Stimulated activated CD8-positive, alpha-beta memory T cell treated with anti-CD3 and anti-CD28 coated beads, Interleukin-4, amount 100 ng/mL, for 24 hours (primary cell): ENCODE data around the gene BTG1.
"Not testable (repeated sequence)": the region's sequence is repeated elsewhere in the genome, so short reads cannot be mapped to it uniquely, and the experiment has no call there.

Experiments used
- DNase-seq: peaks from one replicate; pipeline ENCODE4 v3.0.0-alpha.2; 2020; ENCODE audit warnings: low read depth

The BTG1 gene

DNA sequence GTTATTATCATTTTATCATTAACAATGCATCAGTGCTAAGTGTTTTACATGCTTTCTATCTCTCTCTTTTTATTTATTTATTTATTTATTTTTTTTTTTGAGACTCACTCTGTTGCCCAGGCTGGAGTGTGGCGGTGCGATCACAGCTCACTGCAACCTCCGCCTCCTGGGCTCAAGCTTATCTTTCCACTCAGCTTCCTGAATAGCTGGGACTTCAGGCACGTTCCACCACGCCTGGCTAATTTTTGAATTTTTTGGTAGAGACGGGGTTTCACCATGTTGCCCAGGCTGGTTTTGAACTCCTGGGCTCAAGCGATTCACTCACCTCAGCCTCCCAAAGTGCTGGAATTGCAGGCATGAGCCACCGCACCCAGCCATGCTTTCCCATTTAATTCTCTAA, 3.9 kb upstream of the BTG1 start:
- no peak for DNase-seq

DNA sequence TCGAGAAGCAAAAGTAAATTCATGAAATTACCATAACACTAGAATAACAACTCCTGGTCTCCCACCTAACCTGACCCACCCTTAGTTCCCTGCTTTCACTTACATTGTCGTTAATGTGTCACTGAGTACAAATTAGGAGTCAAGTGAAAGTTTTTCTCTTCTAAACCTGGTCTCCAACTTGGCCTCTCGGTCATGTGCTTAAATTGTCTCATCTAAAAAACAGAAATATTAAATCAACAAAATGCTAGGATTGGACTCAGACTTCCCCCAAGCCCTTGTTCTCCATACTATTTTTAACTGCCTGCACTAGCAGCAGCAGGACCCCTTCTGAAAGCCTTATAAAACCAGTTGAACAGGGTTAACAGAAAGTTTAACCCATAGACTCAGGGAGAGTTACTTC, 1.8 kb upstream of the BTG1 start:
- DNase-seq = no peak

DNA sequence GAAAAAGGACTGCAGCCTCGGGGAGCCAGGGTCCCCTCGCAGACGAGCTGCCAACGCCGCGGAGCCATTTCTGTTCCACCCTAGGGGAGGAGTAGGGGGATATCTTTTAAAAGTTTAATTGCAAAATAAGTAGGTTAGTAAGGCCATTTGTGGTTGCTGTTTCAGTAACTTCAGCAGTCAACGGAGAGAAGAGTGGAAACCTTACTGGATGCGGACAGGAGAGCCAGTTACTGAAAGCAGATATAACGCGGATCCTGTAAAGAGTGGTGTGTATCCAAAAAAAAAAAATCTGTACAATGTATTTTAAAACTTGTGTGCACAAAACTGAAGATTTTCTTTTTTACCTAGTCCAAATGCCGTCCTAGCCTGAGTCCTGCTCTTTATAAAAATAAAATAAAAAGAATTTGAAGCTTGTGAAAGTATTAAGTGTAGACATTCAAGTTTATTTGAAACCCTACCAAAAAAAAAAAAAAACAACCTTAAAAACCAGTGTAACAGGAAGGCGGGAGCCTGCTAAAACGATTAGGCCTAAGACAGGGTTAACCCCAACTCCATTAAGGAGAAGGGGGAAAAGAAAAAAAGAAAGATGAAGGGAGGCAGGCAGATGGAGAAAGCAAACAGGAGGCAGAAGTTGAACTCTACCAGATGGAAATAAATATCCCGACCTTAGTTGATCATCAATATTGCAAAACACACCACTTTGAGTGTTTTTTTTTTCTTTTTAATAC, 1.0 kb upstream of the BTG1 start:
- no peak for DNase-seq

DNA sequence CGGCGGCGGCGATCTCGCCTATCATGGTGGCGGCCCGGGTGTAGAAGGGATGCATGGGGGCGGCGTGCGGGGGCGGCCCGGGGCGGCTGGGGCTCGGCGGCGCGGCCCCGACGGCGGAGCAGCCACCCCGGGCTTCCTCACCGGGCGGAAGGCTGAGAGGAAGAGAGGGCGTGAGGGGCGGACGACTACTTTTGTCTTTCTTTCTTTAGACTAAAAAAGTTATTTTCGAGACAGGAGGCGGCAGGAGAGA, 240 bp downstream of the BTG1 start:
- DNase-seq = no peak

DNA sequence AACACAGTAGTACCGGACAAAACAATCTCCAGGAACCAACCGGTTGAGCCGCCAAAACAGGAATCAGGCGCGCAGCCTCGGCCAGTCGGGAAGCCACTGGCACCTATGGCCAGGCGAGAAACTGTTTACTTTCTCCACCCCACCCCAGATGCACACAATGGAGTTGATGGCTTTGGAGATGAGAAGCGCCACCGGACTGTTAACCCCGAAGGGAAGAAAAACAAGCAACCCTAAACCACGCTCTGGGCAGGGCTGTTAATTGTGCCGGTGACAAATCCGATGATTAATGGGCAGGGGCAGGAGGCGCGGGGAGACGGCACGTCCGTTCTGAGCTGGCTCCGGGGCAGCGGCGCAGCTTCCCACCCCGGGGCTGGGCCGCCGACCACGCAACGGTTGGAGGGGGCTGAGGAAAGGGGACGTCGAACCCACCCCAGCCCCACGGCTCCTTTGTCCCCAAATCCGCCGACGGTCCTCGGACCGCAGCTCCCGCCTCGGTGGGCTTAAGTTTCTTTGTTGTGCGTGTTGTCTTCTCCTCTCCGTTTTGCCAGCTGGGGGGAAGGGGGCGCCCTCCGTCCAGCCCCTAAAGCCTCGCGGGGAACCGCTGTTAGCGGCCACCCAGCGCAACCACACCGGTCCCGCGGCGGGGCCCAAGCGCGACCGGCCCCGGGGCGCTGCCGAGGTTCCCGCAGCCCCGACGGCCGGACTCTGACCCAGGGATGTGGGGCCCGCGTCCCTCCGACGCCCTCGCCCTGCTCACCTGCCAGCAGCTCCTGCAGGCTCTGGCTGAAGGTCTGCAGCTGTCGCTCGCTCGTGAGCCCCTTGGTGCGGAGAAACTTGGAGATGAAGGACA, 790 bp downstream of the BTG1 start:
- DNase-seq = peak; percentile 33

DNA sequence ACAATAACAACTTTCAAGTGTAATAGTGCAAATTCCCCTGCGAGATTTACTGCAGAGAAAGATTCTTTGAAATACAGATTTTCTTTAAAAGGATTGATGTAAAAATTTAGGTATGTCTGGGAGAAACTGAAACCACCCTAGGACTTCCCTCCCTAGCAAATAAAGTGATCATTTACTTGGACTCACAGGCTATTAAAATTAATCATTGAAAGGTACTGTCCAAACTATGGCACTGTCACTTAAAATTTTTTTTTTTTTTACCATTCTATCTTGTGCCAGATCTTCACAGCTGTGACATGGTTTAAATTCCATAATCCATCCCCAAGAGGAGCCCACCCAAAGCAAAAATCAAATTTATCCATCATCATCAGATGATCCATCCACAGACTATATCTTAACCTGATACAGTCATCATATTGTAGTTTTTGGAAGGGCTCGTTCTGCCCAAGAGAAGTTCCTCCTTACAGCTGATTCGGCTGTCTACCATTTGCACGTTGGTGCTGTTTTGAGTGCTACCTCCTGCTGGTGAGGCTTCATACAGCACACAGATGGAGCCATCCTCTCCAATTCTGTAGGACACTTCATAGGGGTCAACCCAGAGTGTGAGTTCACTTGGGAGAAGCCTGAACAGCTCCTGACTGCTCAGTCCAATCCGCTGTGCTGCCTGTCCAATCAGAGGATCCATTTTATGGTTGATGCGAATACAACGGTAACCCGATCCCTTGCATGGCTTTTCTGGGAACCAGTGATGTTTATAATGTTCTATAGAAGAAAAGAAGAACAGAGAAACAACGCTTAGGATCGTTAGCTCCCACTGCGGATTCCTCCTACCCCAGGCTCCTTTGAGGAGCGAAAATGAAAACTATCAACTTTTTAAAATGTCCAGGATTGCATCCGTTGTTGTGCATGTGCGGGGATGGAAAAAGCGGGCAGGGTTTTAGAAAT, 1.7 kb downstream of the BTG1 start:
- DNase-seq = peak; percentile 40

DNA sequence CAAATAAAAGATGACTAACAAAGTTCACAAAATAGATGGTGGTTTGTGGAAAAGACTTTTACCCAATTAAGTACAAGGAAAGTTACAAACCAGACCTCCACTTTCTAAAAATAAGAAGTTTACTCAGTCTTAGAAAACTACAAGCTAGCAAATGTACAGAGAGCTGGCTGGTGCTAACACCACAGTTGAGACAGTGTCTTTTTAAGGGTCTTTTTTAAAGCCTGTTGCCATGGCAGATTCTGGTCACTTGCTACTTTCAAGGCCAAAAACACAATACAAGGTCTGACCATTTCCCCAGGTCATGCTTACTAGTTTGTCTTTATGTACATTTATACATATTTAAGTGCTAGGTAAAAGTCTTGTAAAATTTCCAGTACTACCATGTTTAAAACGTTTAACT, 2.4 kb downstream of the BTG1 start:
- DNase-seq = no peak

DNA sequence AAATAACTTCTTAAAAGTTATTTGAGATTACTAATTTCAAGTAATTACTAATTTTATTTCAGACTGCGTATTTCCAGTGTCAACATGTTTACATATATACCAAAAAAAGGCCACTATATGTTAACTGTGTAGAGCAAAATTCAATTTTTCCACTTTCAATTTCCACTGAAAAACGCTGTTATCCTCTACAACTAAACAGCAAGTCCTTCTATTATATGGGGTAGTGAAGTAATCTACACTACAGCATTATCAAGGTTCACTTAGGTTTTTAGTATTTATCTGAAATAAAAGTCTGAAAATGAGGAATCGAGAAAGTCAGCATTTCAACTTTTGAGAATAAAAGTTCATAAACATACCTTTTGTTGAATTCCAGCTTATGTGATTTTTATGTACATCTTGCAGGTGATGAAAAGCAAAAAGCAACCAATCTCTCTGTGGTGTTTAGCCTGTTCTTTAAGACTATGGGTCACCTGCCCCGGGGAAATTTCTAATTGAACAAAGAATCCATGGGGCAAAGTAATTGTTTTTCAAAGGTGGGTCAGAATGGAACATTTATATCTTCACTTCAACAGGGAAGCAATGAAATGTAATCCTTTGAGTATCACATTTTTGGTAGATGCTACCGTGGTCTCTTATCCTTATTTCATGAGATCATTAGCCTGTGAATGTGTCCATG, 3.3 kb downstream of the BTG1 start:
- no peak for DNase-seq

DNA sequence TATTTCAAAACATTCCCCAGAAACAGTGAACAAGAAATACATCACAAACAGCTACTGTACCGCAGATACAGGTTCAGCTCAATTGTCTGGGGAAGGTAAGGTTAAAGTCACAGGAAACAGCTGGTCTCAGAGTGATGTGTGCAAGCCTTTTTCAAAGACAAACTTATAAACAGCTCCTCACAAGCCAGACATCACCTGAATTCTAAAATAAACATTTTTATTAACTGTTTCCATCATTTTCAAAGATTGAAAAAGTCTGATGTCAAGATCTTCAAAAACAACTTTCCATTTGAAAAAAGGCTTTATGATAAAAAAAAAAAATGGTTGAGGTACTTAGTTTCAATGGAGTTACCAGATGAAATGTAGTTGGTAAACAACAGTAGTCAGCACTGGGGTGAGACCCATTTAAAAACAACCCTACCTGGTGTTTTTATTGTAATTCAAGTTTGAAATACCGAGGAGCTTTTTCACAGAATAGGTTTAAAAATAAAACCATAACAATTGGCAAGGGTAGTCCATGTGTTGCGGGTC, 4.0 kb downstream of the BTG1 start:
- no peak for DNase-seq

DNA sequence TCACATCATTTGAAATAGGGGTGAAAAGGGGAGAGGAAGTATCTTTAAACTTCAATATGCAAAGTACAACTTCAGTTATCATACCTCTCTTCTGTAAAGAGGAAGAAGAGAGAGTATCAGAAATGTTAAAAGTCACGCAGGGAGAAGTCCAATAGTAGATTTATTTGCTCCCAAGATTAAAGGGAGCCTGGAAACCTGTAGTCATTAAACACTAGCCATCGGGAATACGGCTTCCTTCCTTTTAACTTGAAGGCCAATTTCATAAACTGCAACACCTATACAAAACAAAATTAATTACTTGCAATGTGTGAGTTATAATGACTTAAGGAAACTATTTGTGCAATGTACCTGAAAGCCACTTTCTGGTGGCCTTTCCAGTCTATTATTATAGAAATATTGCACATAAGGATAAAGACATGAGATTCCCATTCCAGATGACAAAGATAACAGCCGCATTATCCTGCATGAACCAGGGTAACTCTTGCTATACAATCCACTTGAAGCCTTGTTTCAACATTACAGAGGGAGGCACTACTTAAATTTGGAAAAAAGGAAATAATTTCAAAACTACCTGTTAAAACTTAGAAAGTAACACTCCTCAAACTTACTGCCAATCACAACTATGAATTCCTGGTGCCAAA, 4.6 kb downstream of the BTG1 start:
- no peak for DNase-seq

DNA sequence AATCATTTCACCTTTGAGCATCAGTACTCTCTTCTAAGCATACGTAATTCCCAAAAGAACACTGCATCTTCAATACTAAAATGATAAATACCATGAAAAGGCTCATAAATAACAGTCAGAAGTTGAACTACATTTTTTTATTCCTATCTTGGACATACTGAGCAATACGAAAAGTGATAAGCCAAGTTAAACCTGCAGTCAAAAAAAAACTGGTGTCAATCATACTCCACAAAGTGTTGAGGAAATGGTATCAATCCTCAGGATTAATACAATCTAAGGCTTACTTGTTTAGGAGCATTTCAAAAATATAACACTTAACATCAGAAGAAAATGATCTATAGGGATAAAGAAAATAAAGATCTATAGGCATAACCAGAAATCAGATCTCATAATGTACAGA, 5.5 kb downstream of the BTG1 start:
- DNase-seq = no peak

DNA sequence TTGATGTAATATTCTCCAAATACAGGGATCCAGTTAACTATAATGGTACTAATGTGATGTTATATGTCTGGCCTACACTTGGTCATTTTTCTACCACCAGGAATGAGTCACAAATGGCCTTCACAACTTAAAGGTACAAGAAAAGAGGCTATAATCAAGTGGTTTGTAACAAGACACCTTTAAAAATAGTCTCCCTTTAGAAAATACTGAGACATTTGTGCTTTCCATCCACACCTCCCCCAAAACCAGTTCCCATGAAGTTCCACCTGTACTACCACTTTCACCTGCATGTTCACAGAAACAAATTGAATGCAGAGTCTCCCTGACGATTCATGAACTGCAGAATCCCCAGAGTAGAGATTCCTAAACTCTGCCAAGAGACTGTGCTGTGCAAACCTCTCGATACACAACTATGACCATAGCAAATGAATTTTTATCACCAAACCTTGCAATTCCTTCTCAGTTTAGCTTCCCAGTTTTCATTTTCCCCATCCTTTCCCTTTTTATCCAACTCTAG, 6.0 kb downstream of the BTG1 start:
- no peak for DNase-seq

DNA sequence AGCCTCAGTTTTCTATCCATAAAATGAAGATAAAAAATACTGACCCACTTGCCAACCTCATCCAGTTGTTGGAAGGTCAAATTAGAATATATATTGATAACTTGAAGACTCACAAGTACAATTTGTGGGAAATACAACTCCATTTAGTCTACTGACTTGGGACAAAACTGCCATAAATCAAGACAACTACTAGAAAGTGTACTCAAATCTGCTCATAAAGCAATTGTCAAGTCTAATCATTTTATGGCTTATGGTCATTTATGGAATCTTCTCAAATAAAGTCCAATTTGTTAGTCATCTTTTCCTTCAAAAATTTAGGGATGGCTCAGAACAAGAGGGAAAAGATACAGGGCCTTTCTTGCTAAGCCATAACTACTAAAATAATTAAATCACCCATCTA, 7.0 kb downstream of the BTG1 start:
- no peak for DNase-seq

DNA sequence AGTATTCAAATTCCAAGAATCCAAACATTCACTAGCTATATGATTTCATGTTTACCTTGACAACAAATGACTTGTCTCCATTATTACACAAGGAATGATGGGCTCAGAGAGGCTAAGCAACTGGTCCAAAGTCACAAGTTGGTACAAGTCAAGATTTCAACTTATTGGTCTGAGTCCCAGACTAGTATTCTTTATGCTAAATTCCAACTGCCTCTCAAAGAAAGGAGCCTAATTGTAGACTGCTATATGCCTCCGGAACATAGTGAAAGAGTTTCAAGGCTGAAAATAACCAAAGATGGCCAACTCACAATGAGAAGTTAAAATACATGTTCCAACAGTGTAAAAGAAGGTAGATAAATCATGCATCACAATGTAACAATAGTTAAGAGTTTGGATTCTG, 7.5 kb downstream of the BTG1 start:
- DNase-seq = no peak

DNA sequence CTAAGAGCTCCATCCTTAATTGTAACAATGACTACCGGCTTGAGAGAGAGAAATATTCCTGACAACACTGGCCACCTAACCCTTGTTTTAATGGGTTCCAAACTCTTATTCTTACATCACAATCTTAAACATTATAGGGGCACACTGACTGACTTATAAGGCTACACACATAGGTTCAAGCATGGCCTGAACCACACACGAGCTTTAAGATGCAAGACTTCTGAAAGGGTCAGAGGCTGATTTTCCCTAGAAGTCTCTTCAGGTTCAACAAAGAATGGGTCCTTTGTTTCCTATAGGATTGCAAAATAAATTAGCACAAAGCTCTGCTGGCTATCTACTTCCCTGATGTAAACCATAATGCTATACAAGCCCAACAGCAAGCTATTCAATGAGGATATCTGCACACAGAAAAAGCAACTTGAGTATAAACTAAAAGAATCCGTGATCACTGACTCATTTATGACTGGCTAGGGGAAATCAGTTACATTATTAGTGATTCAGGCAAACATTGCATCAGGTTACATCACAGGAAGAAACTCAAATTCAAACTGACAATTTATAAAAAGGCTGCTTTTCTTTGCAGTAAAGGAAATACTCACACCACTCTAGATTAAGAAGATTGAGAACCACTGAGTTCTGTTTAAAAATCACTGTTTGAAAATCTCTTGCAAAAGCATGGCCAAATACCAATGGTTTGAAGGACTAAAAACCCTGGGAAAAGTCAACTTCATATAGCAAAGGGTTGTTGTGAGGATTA, 8.5 kb downstream of the BTG1 start:
- no peak for DNase-seq

DNA sequence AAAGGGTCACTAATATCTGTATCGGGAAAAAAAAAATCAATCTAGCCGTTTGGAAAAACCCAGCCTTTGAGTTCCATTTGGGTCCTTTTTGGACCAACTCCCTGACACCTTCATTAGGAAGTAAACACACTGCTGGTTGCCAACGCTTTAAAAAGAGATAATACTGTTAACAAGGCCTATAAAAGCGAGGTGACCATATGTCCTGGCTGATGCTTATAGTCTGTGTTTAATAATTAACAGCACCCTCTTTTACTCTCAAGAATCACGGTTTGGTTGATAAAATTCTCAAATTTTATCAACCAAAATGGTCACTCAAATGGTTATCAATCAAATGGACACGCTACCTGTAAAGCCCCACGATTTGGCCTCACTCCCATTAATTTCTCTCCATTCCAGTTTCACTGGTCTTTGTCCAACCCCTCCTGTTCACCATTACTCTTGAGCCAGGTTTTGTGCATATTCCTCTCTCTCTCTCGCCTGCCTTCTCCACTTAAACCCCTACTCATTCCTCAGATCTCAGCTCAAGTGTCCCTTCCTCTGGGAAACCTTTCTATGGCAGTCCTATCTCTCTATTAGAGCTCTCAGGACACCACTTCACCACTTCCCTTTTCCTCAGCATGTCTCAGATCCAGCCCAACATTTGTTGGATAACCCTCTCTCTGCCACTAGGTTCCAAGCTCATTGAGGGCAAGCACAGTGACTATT, 9.5 kb downstream of the BTG1 start:
- no peak for DNase-seq

DNA sequence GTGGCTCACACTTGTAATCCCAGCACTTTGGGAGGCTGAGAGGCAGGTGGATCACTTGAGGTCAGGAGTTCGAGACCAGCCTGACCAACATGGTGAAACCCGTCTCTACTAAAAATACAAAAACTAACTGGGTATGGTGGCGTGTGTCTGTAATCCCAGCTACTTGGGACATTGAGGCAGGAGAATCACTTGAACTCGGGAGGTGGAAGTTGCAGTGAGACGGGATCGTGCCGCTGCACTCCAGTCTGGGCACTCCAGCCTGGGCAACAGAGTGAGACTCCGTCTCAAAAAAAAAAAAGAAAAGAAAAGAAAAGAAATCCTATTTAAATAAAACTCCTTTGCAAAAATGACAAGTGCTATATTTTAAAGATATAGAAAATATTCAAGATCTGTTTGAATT, 10.1 kb downstream of the BTG1 start:
- not testable (repeated sequence) for DNase-seq

DNA sequence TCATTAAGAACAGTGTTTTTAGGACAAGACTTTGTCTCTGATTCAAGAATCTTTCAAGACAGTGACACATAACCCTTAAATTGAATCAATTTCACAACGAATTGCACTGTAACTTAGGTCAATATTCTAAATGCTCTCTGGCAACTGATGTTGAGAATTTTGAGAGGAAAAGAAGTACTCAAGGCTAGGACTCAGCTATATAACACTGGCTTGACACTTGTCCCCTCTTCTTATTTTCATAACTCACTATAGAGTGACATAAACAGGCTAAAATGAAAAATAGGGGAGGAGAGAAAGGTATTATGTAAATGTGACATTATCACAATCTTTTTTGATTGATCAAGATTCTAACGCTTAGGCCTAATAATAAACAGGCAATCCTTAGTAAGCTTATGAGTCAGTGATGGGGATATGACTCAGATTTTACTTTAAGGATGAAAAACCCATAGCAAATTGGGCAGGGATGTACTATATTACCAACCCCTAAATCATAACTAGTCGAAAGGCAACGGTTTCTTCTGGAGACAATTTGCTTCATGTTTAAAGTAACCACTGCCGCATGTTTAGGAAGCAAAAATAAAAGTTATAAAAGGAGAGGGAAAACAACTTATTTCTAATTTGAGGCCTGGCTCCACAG, 10.9 kb downstream of the BTG1 start:
- DNase-seq = no peak
